GM23338 (cell line): ENCODE data around the gene SNCB. TPM values are rescaled to one million over a fixed set of nuclear protein-coding genes. Genes with fewer than 3 reads are reported as not detected.

Source experiments
- ATAC-seq: fragments of 200-7000 bp; cut with Tn5 transposase; 3 replicates; pipeline ENCODE4 v1.9.1; 2020
- DNase-seq: peaks from one replicate; pipeline ENCODE4 v3.0.0-alpha.2; 2015; ENCODE audit warnings: low spot score
- H2AFZ ChIP-seq: fragments of 200-600 bp; sonication (generic); 2 replicates; pipeline ENCODE4 v1.8.0; 2016; ENCODE audit warnings: antibody characterized with exemption, mild to moderate bottlenecking, moderate library complexity
- H3F3A ChIP-seq: fragments of 200-600 bp; sonication (generic); replicated peaks from 2 replicates; pipeline ENCODE4 v1.8.0; 2017; ENCODE audit warnings: antibody characterized with exemption, mixed run types, low read depth
- H3K27ac ChIP-seq: fragments of 200-600 bp; sonication (generic); 2 replicates; pipeline ENCODE4 v1.6.1; 2016; ENCODE audit warnings: low read depth
- H3K27me3 ChIP-seq: fragments of 200-600 bp; sonication (generic); 2 replicates; pipeline ENCODE4 v1.8.0; 2016; ENCODE audit warnings: mild to moderate bottlenecking, mixed run types, moderate library complexity; ENCODE audit not compliant: insufficient read depth
- H3K36me3 ChIP-seq: fragments of 200-600 bp; sonication (generic); 2 replicates; pipeline ENCODE4 v1.8.0; 2016; ENCODE audit warnings: mild to moderate bottlenecking; ENCODE audit not compliant: insufficient read depth
- H3K4me1 ChIP-seq: fragments of 200-600 bp; sonication (generic); 2 replicates; pipeline ENCODE4 v1.8.0; 2016; ENCODE audit warnings: mild to moderate bottlenecking, moderate library complexity; ENCODE audit not compliant: insufficient read depth
- H3K4me2 ChIP-seq: fragments of 200-600 bp; sonication (generic); 2 replicates; pipeline ENCODE4 v1.7.1; 2017; ENCODE audit warnings: mixed run types
- H3K4me3 ChIP-seq: fragments of 200-600 bp; sonication (generic); 2 replicates; pipeline ENCODE4 v1.6.1; 2016; ENCODE audit warnings: mixed run types
- H3K79me2 ChIP-seq: fragments of 200-600 bp; sonication (generic); replicated peaks from 2 replicates; pipeline ENCODE4 v1.8.0; 2017; ENCODE audit warnings: mild to moderate bottlenecking; ENCODE audit not compliant: insufficient read depth
- H3K9me2 ChIP-seq: fragments of 200-600 bp; sonication (generic); 2 replicates; pipeline ENCODE4 v1.8.0; 2017; ENCODE audit not compliant: insufficient read depth
- H4K20me1 ChIP-seq: fragments of 200-600 bp; sonication (generic); replicated peaks from 2 replicates; pipeline ENCODE4 v1.8.0; 2017; ENCODE audit warnings: mild to moderate bottlenecking; ENCODE audit not compliant: insufficient read depth
- H3K27ac Mint-ChIP-seq: 2 replicates; pipeline ENCODE4 v1.8.0; 2020; ENCODE audit warnings: inconsistent platforms, mild to moderate bottlenecking, moderate library complexity, mixed read lengths
- H3K27me3 Mint-ChIP-seq: 3 replicates; pipeline ENCODE4 v1.8.0; 2022; ENCODE audit warnings: low read depth, mild to moderate bottlenecking, moderate library complexity, mixed read lengths, inconsistent platforms; ENCODE audit not compliant: insufficient read depth, poor library complexity
- H3K36me3 Mint-ChIP-seq: 3 replicates; pipeline ENCODE4 v1.8.0; 2021; ENCODE audit warnings: low read depth, mild to moderate bottlenecking, inconsistent platforms, moderate library complexity, mixed read lengths
- H3K4me1 Mint-ChIP-seq: 3 replicates; pipeline ENCODE4 v1.8.0; 2020; ENCODE audit warnings: mild to moderate bottlenecking, inconsistent platforms, mixed read lengths
- H3K4me3 Mint-ChIP-seq: 3 replicates; pipeline ENCODE4 v1.8.0; 2021; ENCODE audit warnings: moderate library complexity, mild to moderate bottlenecking, inconsistent platforms, mixed read lengths
- H3K9me3 Mint-ChIP-seq: 3 replicates; pipeline ENCODE4 v1.8.0; 2020; ENCODE audit warnings: moderate library complexity, mild to moderate bottlenecking, inconsistent platforms, mixed read lengths
- POLR2AphosphoS5 ChIP-seq: IDR thresholded peaks from 2 replicates; pipeline ENCODE4 v1.6.1; 2016; ENCODE audit warnings: antibody characterized with exemption, low read depth
- STAT1 ChIP-seq: IDR thresholded peaks from one replicate; pipeline ENCODE4 v1.6.1; 2016; ENCODE audit warnings: antibody characterized with exemption; ENCODE audit not compliant: unreplicated experiment
- ZNF114 ChIP-seq: fragments of 250-450 bp; sonication (Bioruptor Pico); IDR thresholded peaks from 2 replicates; pipeline ENCODE4 v1.5.0; 2020; ENCODE audit warnings: mild to moderate bottlenecking, moderate library complexity
- ZNF331 ChIP-seq: fragments of 250-450 bp; sonication (Bioruptor Pico); IDR thresholded peaks from 2 replicates; pipeline ENCODE4 v1.5.0; 2020; ENCODE audit warnings: low read depth, mild to moderate bottlenecking, moderate library complexity
- polyA plus RNA-seq: library from polyadenylated mRNA; unstranded; fragments of >200 nt; fragmentation: Nextera tagmentation; extraction: Ambion mirVana; gene quantifications from 2 replicates; pipeline ENCODE4 v1.2.1, GENCODE V29; 2016
- total RNA-seq: library from RNA; depleted of rRNA; stranded (reverse); fragments of >200 nt; shearing (Covaris generic); gene quantifications from 2 replicates; pipeline ENCODE4 v1.2.3, GENCODE V29; 2014
- TF ChIP-seq, protein P1 (sequence below): fragments of 250-450 bp; sonication (Bioruptor Pico); IDR thresholded peaks from 2 replicates; pipeline ENCODE4 v1.5.0; 2020; ENCODE audit warnings: mild to moderate bottlenecking, moderate library complexity
- TF ChIP-seq, protein P2 (sequence below): IDR thresholded peaks from 2 replicates; pipeline ENCODE4 v1.6.1; 2016; ENCODE audit warnings: antibody characterized with exemption
- TF ChIP-seq, protein P3 (sequence below), 2 experiments: fragments of 200-600 bp in 1 of 2; sonication (generic) in 1 of 2; conservative IDR thresholded peaks; 2 replicates each; pipeline versions ENCODE4 v1.5.1 to v1.6.1; 2016 to 2017; ENCODE audit warnings: antibody characterized with exemption in 2 of 2, low read depth in 2 of 2, mild to moderate bottlenecking in 2 of 2, moderate library complexity in 1 of 2

SNCB gene
- total and polyA plus RNA-seq, 2 experiments from 2014 or later = 3.6 to 13.5 TPM

DNA sequence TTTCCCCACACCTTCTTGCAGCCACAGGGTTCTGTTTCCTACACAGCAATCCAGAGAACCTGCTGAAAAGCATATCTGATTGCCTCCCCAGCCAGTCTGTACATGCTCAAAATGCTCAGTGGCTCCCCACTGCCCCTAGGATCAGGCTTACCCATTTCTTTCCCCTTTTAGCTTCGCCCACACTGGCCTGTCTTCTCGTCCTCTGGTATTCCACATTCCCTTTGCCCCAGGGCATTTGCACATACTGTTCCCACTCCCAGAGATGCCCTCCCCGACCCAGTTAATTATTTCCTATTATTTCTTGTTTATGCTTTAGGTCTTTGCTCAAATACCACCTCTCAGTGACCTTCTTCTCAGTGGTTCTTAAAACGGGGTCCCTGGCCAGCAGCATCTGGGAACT, 10.3 kb upstream of the SNCB start (continued):
- TF ChIP-seq, protein P1, sequence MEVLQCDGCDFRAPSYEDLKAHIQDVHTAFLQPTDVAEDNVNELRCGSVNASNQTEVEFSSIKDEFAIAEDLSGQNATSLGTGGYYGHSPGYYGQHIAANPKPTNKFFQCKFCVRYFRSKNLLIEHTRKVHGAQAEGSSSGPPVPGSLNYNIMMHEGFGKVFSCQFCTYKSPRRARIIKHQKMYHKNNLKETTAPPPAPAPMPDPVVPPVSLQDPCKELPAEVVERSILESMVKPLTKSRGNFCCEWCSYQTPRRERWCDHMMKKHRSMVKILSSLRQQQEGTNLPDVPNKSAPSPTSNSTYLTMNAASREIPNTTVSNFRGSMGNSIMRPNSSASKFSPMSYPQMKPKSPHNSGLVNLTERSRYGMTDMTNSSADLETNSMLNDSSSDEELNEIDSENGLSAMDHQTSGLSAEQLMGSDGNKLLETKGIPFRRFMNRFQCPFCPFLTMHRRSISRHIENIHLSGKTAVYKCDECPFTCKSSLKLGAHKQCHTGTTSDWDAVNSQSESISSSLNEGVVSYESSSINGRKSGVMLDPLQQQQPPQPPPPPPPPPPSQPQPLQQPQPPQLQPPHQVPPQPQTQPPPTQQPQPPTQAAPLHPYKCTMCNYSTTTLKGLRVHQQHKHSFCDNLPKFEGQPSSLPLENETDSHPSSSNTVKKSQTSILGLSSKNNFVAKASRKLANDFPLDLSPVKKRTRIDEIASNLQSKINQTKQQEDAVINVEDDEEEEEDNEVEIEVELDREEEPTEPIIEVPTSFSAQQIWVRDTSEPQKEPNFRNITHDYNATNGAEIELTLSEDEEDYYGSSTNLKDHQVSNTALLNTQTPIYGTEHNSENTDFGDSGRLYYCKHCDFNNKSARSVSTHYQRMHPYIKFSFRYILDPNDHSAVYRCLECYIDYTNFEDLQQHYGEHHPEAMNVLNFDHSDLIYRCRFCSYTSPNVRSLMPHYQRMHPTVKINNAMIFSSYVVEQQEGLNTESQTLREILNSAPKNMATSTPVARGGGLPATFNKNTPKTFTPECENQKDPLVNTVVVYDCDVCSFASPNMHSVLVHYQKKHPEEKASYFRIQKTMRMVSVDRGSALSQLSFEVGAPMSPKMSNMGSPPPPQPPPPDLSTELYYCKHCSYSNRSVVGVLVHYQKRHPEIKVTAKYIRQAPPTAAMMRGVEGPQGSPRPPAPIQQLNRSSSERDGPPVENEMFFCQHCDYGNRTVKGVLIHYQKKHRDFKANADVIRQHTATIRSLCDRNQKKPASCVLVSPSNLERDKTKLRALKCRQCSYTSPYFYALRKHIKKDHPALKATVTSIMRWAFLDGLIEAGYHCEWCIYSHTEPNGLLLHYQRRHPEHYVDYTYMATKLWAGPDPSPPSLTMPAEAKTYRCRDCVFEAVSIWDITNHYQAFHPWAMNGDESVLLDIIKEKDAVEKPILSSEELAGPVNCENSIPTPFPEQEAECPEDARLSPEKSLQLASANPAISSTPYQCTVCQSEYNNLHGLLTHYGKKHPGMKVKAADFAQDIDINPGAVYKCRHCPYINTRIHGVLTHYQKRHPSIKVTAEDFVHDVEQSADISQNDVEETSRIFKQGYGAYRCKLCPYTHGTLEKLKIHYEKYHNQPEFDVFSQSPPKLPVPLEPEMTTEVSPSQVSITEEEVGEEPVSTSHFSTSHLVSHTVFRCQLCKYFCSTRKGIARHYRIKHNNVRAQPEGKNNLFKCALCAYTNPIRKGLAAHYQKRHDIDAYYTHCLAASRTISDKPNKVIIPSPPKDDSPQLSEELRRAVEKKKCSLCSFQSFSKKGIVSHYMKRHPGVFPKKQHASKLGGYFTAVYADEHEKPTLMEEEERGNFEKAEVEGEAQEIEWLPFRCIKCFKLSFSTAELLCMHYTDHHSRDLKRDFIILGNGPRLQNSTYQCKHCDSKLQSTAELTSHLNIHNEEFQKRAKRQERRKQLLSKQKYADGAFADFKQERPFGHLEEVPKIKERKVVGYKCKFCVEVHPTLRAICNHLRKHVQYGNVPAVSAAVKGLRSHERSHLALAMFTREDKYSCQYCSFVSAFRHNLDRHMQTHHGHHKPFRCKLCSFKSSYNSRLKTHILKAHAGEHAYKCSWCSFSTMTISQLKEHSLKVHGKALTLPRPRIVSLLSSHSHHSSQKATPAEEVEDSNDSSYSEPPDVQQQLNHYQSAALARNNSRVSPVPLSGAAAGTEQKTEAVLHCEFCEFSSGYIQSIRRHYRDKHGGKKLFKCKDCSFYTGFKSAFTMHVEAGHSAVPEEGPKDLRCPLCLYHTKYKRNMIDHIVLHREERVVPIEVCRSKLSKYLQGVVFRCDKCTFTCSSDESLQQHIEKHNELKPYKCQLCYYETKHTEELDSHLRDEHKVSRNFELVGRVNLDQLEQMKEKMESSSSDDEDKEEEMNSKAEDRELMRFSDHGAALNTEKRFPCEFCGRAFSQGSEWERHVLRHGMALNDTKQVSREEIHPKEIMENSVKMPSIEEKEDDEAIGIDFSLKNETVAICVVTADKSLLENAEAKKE (CRISPR knock-in tag) = no peak
- TF ChIP-seq POLR2AphosphoS5 = no peak
- TF ChIP-seq ZNF331 (CRISPR knock-in tag) = no peak

DNA sequence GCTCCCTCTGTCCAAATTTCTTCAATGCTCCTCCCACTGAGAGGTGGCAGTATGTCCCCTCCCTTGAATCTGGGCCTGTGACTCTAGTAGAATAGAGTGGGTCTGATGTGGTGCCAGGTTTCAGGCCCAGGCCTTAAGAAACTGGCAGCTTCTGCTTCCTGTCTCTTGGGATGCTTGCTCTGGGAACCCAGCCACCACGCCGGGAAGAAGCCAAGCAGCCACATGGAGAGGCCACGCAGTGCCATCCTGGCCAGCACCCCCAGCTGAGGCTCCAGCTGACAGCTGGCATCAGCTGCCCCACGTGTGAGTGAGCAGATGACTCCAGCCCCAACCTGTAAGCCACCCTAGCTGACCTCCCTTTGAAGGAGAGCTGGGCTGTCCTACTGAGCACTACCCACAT, 9.6 kb upstream of the SNCB start:
- Mint-ChIP-seq H3K9me3 (peaks cover 4% of the 10 kb centered on the region; the same call in 2 of the 3 replicates), H3K27ac (no peak overlapping the region), H3K4me3 (no peak overlapping the region), H3K36me3 (no peaks in the 10 kb centered on the region), H3K4me1 (peaks cover 37% of the 10 kb centered on the region), H3K27me3 (peaks cover 21% of the 10 kb centered on the region)
- DNase-seq (no peak), ATAC-seq (no peak)
- no peak for TF ChIP-seq POLR2AphosphoS5
- no peak for TF ChIP-seq ZNF114
- no peak for TF ChIP-seq STAT1
- no peaks in the 10 kb centered on the region for H3K9me2 ChIP-seq
- no peaks in the 10 kb centered on the region for H3K79me2 ChIP-seq
- H3K36me3 ChIP-seq = no peaks in the 10 kb centered on the region
- no peaks in the 10 kb centered on the region for H3F3A ChIP-seq
- H3K4me2 ChIP-seq = no peak overlapping the region
- H4K20me1 ChIP-seq = no peaks in the 10 kb centered on the region
- no peaks in the 10 kb centered on the region for H3K27me3 ChIP-seq
- no peaks in the 10 kb centered on the region for H3K4me1 ChIP-seq
- H3K4me3 ChIP-seq = no peak overlapping the region
- H3K27ac ChIP-seq = no peak overlapping the region
- H2AFZ ChIP-seq = no peak overlapping the region

DNA sequence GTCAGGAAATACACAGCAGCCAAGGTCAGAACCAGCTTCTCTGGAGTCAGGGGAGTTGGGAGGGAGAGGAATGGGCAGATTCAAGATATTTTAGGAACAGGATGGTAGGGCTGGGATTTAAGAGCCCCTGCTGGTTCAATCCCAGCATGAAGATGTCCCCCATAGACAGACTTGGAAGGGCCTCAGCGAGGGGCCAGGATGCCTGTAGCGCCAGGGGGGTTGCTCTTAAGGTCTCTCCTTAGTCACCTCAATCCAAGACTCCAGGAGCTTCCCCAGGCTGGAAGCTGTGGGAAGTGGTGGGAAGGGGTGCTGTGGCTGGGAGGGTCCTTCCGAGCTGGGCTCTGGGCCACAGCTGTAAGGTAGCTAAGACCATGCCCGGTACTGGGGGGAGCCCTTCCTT, 8.9 kb upstream of the SNCB start:
- Mint-ChIP-seq H3K27ac (no peak overlapping the region), H3K27me3 (peaks cover 25% of the 10 kb centered on the region), H3K9me3 (peaks cover 5% of the 10 kb centered on the region; the same call in 2 of the 3 replicates), H3K36me3 (no peaks in the 10 kb centered on the region), H3K4me1 (peaks cover 41% of the 10 kb centered on the region), H3K4me3 (no peak overlapping the region)
- ATAC-seq = no peak
- Histone ChIP-seq H4K20me1 (no peaks in the 10 kb centered on the region), H3K4me1 (peaks cover 5% of the 10 kb centered on the region; the same call in 1 of the 2 replicates), H3K79me2 (no peaks in the 10 kb centered on the region), H2AFZ (no peak overlapping the region), H3K4me2 (no peak overlapping the region), H3K9me2 (no peaks in the 10 kb centered on the region), H3K36me3 (no peaks in the 10 kb centered on the region), H3K27ac (no peak overlapping the region), H3K4me3 (no peak overlapping the region), H3K27me3 (no peaks in the 10 kb centered on the region), H3F3A (no peaks in the 10 kb centered on the region)
- no peak for DNase-seq
- TF ChIP-seq, protein P2, sequence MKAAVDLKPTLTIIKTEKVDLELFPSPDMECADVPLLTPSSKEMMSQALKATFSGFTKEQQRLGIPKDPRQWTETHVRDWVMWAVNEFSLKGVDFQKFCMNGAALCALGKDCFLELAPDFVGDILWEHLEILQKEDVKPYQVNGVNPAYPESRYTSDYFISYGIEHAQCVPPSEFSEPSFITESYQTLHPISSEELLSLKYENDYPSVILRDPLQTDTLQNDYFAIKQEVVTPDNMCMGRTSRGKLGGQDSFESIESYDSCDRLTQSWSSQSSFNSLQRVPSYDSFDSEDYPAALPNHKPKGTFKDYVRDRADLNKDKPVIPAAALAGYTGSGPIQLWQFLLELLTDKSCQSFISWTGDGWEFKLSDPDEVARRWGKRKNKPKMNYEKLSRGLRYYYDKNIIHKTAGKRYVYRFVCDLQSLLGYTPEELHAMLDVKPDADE = no peak
- TF ChIP-seq, protein P3, sequence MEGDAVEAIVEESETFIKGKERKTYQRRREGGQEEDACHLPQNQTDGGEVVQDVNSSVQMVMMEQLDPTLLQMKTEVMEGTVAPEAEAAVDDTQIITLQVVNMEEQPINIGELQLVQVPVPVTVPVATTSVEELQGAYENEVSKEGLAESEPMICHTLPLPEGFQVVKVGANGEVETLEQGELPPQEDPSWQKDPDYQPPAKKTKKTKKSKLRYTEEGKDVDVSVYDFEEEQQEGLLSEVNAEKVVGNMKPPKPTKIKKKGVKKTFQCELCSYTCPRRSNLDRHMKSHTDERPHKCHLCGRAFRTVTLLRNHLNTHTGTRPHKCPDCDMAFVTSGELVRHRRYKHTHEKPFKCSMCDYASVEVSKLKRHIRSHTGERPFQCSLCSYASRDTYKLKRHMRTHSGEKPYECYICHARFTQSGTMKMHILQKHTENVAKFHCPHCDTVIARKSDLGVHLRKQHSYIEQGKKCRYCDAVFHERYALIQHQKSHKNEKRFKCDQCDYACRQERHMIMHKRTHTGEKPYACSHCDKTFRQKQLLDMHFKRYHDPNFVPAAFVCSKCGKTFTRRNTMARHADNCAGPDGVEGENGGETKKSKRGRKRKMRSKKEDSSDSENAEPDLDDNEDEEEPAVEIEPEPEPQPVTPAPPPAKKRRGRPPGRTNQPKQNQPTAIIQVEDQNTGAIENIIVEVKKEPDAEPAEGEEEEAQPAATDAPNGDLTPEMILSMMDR (conservative IDR thresholded peaks at IDR 0.05; ENCODE audit: low read depth in 2 of 2) = no peak
